Measurements from ENCODE around the gene ANGPTL4.
A peak's percentile ranks its signal among the peaks of the same experiment; 100 is the strongest.
"Not testable (repeated sequence)": the region's sequence is repeated elsewhere in the genome, so short reads cannot be mapped to it uniquely, and the experiment has no call there.

Gene ANGPTL4

DNA sequence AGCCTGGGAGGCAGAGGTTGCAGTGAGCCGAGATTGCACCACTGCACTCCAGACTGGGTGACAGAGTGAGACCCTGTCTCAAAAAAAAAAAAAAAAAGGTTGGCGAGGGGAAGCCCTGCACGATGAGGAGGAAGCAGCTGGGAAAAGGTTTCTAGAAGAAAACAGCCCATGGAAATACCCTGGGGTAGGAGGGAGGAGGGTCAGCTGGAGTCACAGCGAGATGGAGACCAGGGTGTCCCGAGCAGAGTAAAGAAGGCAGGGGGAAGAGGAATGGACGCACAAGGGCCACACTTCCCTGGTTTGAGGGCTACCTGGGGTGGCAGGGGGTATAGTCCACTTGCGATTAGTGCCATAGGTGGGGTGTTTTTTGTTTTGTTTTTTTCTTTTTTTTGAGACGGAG is 27.3 kb upstream of the ANGPTL4 start:
- DNase-seq (ENCODE audit: low read depth) = no peak
- no peak overlapping the region for H3K4me3 ChIP-seq (ENCODE audit: low read length)
- TF ChIP-seq, protein P1, sequence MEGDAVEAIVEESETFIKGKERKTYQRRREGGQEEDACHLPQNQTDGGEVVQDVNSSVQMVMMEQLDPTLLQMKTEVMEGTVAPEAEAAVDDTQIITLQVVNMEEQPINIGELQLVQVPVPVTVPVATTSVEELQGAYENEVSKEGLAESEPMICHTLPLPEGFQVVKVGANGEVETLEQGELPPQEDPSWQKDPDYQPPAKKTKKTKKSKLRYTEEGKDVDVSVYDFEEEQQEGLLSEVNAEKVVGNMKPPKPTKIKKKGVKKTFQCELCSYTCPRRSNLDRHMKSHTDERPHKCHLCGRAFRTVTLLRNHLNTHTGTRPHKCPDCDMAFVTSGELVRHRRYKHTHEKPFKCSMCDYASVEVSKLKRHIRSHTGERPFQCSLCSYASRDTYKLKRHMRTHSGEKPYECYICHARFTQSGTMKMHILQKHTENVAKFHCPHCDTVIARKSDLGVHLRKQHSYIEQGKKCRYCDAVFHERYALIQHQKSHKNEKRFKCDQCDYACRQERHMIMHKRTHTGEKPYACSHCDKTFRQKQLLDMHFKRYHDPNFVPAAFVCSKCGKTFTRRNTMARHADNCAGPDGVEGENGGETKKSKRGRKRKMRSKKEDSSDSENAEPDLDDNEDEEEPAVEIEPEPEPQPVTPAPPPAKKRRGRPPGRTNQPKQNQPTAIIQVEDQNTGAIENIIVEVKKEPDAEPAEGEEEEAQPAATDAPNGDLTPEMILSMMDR (conservative IDR thresholded peaks at IDR 0.05; ENCODE audit: low read length) = no peak

DNA sequence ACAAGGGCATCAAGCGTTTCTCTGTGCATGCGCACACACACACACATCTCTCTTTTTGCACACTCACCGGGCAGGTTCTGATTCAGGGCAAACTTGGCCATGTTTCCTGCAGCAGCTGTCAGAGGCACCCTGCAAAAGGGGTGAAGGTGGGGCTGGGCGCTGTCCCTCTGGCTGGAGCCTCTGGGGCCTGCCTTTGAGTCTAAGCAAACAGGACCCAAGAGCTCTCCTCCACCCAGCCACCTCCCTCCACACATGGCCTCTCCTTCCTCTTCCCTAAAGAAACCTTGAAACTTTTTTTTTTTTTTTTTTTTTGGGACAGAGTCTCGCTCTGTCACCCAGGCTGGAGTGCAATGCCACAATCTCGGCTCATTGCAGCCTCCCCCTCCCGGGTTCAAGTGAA is 26.2 kb upstream of the ANGPTL4 start:
- TF ChIP-seq, protein P1 (conservative IDR thresholded peaks at IDR 0.05; ENCODE audit: low read length) = no peak
- no peak for DNase-seq (ENCODE audit: low read depth)
- no peak overlapping the region for H3K4me3 ChIP-seq (ENCODE audit: low read length)

DNA sequence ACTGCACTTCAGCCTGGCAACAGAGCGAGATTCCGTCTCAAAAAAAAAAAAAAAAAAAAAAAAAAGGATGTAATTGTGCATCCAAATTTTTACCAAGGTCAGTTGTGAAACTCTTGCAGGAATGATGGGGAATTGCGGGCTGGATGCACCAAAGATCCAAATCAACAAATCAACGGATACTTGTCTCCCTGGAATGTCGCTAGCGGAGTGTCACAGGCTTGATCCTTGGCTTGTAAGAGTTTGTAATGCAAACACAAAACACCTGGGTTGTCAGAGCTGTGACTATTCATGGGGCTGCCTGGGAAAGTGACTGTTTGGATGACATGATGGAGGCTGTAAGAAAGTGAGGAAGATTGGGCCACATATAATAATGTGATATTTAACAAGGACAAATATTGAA is 25.1 kb upstream of the ANGPTL4 start:
- no peak for DNase-seq (ENCODE audit: low read depth)
- H3K4me3 ChIP-seq (ENCODE audit: low read length) = no peak overlapping the region
- TF ChIP-seq, protein P1 (conservative IDR thresholded peaks at IDR 0.05; ENCODE audit: low read length) = no peak

DNA sequence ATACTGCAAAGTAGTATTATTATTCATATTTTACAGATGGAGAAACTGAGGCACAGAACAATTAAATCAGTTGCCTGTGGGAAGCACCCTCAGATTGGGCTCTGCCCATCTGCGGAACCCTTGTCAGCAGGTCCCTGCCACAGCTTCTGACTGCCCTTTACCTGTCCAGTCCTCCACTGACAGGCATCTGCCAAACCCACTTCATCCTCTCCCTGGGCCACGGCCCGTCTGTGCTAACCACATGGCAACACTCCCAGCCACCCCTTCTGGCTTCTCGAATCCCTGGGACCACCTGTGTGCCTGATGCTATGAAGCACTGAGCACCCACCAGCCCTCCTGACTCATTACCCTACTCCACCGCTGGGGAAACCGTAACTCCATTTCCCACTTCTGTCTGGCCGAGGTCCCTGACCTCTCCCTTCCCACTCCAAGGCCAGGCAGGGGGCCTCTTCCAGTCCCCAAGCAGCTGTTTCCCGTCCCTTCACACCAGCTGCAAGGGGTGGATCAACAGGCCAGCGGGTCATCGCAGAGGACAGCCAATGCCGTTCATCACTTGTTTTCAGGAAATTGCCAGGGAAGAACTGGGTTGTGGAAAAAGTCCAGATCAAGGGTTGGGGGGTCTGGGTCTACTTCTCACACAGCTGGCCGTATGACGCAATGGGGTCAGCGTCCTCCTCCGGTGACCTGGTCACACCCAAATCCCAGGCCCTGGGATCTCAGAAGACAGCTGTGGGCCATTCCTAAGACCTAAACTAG is 23.4 kb upstream of the ANGPTL4 start:
- no peak for DNase-seq (ENCODE audit: low read depth)
- TF ChIP-seq, protein P1 (conservative IDR thresholded peaks at IDR 0.05; ENCODE audit: low read length) = no peak
- no peak overlapping the region for H3K4me3 ChIP-seq (ENCODE audit: low read length)

DNA sequence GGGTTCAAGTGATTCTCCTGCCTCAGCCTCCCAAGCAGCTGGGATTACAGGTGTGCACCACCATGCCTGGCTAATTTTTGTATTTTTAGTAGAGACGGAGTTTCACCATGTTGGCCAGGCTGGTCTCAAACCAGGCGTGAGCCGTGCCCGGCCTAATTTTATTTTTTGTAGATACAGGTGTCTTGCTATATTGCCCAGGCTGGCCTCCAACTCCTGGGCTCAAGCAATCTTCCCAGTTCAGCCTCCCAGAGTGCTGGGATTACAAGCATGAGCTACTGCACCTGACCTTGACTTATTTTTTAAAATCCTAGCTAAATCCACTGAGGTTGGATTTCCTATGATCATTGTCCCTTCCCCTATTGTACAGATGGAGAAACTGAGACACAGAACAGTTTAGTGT is 22.5 kb upstream of the ANGPTL4 start:
- H3K4me3 ChIP-seq (ENCODE audit: low read length); DNase-seq (ENCODE audit: low read depth): not testable (repeated sequence)

DNA sequence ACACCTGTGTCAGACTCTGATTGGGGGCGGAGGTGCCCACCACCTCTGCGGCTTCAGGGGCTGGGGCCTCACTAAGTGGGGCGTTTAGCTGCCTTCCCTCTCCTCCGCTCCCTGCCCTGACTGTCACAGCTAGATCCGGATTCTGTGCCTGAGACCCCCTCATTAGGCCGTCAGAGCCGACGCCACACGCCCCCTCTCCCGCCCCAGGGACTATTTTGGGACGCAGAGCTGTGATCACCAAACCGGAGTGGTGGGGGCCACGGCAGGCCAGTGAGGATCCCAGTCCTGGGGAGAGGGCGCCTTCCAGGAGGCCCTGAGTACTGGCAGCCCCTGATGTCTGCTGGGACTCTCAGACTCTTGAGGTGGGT is 21.7 kb upstream of the ANGPTL4 start:
- no peak for DNase-seq (ENCODE audit: low read depth)
- TF ChIP-seq, protein P1 (conservative IDR thresholded peaks at IDR 0.05; ENCODE audit: low read length) = no peak
- no peak overlapping the region for H3K4me3 ChIP-seq (ENCODE audit: low read length)

DNA sequence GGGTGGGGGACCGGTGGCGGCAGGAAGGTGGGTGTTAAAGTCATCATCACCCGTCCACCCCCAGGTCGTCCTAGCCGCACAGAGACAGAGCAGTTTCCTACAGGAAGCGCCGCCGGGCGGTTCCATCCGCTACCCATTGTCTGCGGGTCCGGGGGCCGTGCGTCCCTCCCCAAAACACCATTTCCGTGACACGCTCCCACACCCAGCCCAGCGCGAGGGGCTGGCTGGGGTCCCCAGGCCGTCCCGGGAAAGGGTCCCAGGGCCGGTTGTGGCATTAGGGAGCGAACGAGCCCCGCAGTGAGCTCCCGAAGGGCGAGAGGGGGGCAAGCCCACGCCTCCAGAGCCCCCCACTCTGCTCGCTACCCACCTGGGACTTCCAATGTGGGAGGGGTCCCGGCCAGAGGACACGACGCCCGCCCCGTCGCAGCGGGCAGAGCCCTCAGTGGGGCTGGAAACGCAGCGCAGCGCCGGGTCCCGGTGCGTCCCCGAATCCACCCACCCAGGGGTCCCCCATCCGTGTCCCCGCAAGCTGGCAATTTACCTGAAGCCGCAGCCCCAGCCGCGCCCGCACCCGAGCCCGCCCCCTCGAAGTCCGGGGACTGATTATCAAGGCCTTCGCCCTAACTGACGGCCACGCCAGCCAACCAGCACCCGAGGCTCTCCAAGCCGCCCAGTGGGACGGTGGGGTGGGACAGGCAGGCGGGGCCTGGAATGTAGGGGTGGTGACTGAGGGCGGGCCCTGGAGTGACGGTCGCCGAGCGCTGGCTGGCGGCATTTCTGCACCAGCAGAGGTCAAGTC is 21.1 kb upstream of the ANGPTL4 start, which contains the start of gene KANK3:
TSS of gene KANK3 (minus strand) at position 579 of the 799 bp plus-strand sequence. CDS start 5,434 bp downstream, outside the sequence.
- peak; percentile 93 for DNase-seq (ENCODE audit: low read depth)

More for the DNA sequence above, 21.1 kb upstream of the ANGPTL4 start, which contains the start of gene KANK3:
- TF ChIP-seq, protein P1 (conservative IDR thresholded peaks at IDR 0.05; ENCODE audit: low read length) = no peak
- no peak within 1 kb of the TSS; the same call in 1 of the 2 replicates for H3K4me3 ChIP-seq (ENCODE audit: low read length)
